GM12892 (cell line): ENCODE measurements around the gene AFDN.

Source experiments
- POLR2A ChIP-seq: IDR thresholded peaks from 2 replicates; pipeline ENCODE4 v1.6.1; 2011; ENCODE audit warnings: low read depth, low read length, control low read depth
- TAF1 ChIP-seq: IDR thresholded peaks from 2 replicates; pipeline ENCODE4 v1.6.1; 2011; ENCODE audit warnings: low read depth, mild to moderate bottlenecking, control low read depth, low read length, borderline replicate concordance

DNA sequence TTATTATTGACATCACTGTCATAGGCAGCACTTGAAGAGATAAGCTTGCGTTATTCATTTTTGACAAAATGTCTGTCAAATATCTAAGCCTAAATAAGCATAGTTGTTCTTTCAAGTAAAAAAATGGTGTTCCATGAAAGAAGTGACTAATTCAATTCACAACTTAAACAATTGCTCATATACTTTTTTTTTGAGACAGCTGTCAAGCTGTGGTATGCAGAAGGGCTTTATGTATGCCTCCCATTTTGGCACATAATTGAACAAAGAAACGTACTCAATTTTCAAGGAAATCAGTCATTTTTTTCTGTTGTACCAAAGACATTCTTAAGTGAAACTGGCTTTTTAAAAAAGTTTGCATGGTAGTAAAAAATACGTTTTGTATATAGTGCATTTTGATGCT, 8.5 kb downstream of the AFDN start:
- no peak for TF ChIP-seq POLR2A
- no peak for TF ChIP-seq TAF1
